ENCODE measurements around the gene AGPAT4.
A peak's percentile ranks its signal among the peaks of the same experiment; 100 is the strongest.
"Not testable (repeated sequence)": the region's sequence is repeated elsewhere in the genome, so short reads cannot be mapped to it uniquely, and the experiment has no call there.

AGPAT4 gene

DNA sequence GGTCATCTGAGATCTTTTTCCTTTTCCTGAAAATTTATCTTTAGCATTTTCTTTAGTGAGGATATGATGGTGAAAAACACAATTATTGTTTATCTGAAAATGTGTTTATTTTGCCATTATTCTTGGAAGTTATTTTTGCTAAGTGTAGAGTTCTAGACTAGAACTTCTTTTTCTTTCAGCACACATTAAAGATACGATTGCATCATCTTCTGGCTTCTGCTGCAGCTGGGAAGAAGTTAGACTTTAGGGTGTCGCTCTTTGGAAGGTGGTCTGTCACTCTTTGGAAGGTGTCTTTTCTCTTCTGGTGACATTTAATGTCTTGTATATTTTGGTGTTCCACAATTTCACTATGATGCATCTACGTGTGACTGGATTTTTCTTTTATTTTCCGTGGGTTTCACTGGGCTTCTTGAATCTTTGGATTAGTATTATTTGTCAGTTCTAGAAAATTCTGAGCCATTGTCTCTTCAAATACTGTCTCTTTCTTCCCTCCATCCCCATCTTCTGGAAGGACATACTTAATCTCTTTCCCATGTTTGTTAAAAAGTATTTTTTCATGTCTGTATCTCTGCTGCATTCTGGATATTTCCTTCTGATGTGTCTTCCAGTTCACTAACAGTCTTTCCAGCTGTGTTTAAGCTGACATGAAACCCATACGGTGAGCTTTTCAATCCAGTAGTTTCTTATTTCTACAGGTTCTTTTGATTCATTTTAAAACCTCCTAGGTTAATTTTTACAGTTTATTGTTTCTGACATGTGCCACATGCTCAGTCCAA, 81.0 kb downstream of the AGPAT4 start:
- H3K9ac ChIP-seq (ENCODE audit: low read depth, low read length), result no peak overlapping the region
- H3K4me2 ChIP-seq (ENCODE audit: low read length), result no peak overlapping the region
- H3K36me3 ChIP-seq (ENCODE audit: insufficient read depth, low read length), result no peaks in the 10 kb centered on the region
- H3K27me3 ChIP-seq (ENCODE audit: control insufficient read depth, insufficient read depth, low read length), result no peaks in the 10 kb centered on the region
- no peaks in the 10 kb centered on the region for H3K4me1 ChIP-seq (ENCODE audit: control insufficient read depth, insufficient read depth, low read length)
- no peak overlapping the region for H3K4me3 ChIP-seq (ENCODE audit: low read length)
- no peaks in the 10 kb centered on the region for H3K9me3 ChIP-seq (replicated peaks; ENCODE audit: low read length)

DNA sequence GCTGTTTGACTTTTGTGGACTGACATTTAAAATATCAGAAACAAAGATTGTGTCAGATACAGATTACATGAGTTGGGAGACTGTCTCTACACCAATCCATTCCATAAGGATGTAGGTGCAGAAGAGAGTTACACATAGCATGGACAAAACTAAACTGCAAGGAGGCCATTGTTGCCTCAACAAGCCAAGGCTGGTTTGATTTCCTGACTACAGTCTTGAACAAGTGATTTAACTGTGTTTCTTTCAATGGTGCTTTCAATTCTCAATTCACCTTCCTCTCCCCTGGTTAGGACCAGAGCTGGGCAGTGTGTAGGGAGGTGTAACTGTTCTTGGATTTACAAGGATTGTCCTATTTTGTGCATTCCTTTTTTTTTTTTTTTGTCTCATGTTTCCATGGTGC, 82.2 kb downstream of the AGPAT4 start:
- no peaks in the 10 kb centered on the region for H3K9me3 ChIP-seq (replicated peaks; ENCODE audit: low read length)
- no peak overlapping the region for H3K4me2 ChIP-seq (ENCODE audit: low read length)
- H3K9ac ChIP-seq (ENCODE audit: low read depth, low read length), result no peak overlapping the region
- peaks cover 2% of the 10 kb centered on the region for H3K4me1 ChIP-seq (ENCODE audit: control insufficient read depth, insufficient read depth, low read length)
- no peak overlapping the region for H3K4me3 ChIP-seq (ENCODE audit: low read length)
- H3K27me3 ChIP-seq (ENCODE audit: control insufficient read depth, insufficient read depth, low read length), result no peaks in the 10 kb centered on the region
- no peaks in the 10 kb centered on the region for H3K36me3 ChIP-seq (ENCODE audit: insufficient read depth, low read length)

DNA sequence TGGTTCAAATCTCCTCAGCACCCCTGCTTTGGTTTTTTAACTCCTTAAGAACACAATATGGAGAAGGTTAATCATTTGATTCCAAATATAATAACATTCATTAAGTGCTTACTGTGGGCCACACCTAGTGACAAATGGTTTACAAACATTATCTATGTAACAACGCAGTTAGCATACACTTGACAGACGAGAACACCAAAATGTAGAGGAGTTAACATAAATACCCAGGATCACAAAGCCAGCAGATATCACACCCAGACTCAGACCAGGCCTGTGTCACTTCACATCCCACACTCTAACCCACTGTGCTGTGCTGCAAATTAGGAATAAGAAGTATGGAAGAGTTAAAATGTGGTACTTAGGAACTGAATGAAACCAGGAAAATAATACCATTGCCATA, 82.9 kb downstream of the AGPAT4 start:
- Histone ChIP-seq H3K4me1 (ENCODE audit: control insufficient read depth, insufficient read depth, low read length) (peaks cover 8% of the 10 kb centered on the region), H3K4me2 (ENCODE audit: low read length) (no peak overlapping the region), H3K36me3 (ENCODE audit: insufficient read depth, low read length) (no peaks in the 10 kb centered on the region), H3K27me3 (ENCODE audit: control insufficient read depth, insufficient read depth, low read length) (no peaks in the 10 kb centered on the region), H3K9ac (ENCODE audit: low read depth, low read length) (no peak overlapping the region), H3K9me3 (replicated peaks; ENCODE audit: low read length) (no peaks in the 10 kb centered on the region), H3K4me3 (ENCODE audit: low read length) (no peak overlapping the region)

DNA sequence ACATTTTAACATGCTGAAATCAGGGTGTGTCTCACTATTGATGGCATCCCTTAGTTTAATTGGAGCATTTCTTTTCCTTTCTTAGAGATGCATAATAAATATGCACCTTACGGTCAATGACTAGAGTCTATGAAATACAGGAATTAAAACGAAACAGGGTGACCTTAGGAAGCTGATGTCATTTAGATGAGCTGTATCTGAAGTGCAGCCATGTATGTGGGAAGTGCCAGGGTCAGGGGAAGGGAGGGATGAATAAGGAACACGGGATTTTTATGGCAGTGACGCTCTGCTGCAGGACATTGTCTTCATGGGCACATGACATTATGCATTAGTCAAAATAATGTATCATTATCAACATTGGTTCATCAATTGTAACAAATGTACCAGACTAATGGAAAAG, 84.0 kb downstream of the AGPAT4 start:
- no peak overlapping the region for H3K9ac ChIP-seq (ENCODE audit: low read depth, low read length)
- H3K9me3 ChIP-seq (replicated peaks; ENCODE audit: low read length), result no peaks in the 10 kb centered on the region
- no peaks in the 10 kb centered on the region for H3K27me3 ChIP-seq (ENCODE audit: control insufficient read depth, insufficient read depth, low read length)
- H3K4me1 ChIP-seq (ENCODE audit: control insufficient read depth, insufficient read depth, low read length), result peaks cover 12% of the 10 kb centered on the region
- H3K36me3 ChIP-seq (ENCODE audit: insufficient read depth, low read length), result no peaks in the 10 kb centered on the region
- H3K4me3 ChIP-seq (ENCODE audit: low read length), result no peak overlapping the region
- no peak overlapping the region for H3K4me2 ChIP-seq (ENCODE audit: low read length)

DNA sequence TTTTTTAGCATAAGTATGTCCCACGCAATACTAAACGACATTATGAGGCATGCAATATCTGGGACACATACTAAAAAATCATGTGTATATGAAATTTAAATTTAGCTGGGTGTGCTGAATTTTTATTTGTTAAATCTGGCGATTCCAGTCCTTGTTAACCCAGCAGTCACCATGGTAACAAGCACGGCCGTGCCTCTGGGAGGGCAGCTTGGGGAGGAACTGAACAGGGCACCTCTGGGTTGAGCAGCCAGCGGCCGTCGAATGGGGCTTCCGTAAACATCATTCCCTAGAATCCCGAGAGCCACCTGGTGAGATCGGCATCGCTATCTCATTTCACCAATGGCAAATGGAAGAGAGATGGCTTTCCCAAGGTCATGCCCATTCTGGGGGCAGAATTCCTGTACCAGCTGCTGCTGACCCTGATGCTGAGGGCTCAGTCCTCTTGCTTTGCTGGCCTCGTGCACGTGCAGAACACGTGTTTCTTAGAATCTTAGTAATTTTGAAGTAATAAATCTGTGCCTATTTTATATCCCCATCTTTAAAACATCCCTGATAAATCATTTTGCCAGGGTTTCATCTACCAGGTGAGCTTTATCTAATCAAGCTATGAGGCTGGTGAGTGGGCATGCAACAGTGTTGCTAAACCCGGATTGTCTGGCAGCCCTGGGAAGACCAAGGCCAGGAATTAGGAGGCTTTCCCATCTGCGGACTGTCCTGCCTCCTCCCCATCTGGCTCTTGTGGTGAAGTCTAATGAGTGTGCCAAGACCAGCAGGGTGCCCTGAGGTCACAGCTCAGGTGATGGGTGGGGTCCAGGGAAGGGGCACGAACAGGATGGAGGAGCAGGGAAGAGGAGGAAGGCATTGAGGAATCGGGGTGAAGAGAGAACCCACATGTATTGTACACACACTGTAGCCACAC, 85.1 kb downstream of the AGPAT4 start:
- Histone ChIP-seq H3K4me1 (ENCODE audit: control insufficient read depth, insufficient read depth, low read length) (peaks cover 12% of the 10 kb centered on the region), H3K36me3 (ENCODE audit: insufficient read depth, low read length) (no peaks in the 10 kb centered on the region), H3K4me3 (ENCODE audit: low read length) (no peak overlapping the region), H3K27me3 (ENCODE audit: control insufficient read depth, insufficient read depth, low read length) (no peaks in the 10 kb centered on the region), H3K9ac (ENCODE audit: low read depth, low read length) (no peak overlapping the region), H3K4me2 (ENCODE audit: low read length) (no peak overlapping the region), H3K9me3 (replicated peaks; ENCODE audit: low read length) (no peaks in the 10 kb centered on the region)

DNA sequence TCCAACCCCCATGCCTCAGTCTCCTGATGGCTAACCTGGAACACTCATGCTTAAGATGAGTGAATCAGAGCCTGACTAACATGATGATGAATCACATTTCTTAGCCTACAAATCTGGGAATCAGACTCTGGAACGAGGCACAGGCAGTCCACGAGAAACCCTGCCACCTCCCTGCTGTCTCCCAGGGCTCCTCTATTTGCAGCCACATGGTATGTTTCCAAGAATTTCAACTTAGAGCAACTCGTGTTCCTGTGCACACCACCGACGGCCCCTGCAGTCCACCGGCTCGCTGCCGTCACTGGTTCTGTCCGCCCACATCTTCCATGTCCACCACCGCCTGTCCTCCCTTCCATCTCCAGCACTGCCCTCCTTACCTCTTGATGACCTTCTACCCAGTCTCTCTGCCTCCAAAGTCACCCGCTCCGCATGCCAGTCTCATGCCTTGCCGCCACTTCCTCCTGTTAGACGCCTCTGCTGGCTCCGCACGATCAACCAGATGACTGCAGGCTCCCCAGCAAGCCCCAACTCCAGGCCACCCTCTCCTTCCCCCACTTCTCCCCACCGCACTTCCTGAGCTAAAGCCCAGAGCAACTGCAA, 87.6 kb downstream of the AGPAT4 start:
- Histone ChIP-seq H3K27me3 (ENCODE audit: control insufficient read depth, insufficient read depth, low read length) (no peaks in the 10 kb centered on the region), H3K4me3 (ENCODE audit: low read length) (no peak overlapping the region), H3K4me1 (ENCODE audit: control insufficient read depth, insufficient read depth, low read length) (peaks cover 12% of the 10 kb centered on the region), H3K9me3 (replicated peaks; ENCODE audit: low read length) (no peaks in the 10 kb centered on the region), H3K9ac (ENCODE audit: low read depth, low read length) (no peak overlapping the region), H3K4me2 (ENCODE audit: low read length) (peak overlapping the region; percentile 33), H3K36me3 (ENCODE audit: insufficient read depth, low read length) (no peaks in the 10 kb centered on the region)

DNA sequence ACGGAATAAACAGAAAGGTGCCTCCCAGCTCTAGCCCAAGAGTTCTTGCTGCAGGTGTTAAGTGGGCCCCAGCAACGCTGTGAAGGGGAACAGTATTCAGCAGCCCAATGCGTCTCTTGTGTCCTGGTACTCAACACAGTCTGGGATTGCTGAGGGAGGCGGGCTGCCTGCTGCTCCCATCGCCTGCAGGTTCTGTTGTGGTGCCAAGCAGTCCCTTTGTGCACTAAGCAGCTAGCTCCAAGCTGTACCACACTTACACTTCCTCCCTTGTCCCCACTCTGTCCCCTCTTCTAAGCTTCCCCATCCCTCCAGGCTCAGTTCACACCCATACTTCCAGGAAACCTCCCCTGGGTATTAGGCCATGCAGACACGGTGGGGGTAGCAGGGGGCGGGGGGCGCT, 92.7 kb downstream of the AGPAT4 start:
- H3K4me2 ChIP-seq (ENCODE audit: low read length), result no peak overlapping the region
- no peak overlapping the region for H3K9ac ChIP-seq (ENCODE audit: low read depth, low read length)
- no peak overlapping the region for H3K4me3 ChIP-seq (ENCODE audit: low read length)
- H3K4me1 ChIP-seq (ENCODE audit: control insufficient read depth, insufficient read depth, low read length), result peaks cover 5% of the 10 kb centered on the region
- no peaks in the 10 kb centered on the region for H3K27me3 ChIP-seq (ENCODE audit: control insufficient read depth, insufficient read depth, low read length)
- H3K9me3 ChIP-seq (replicated peaks; ENCODE audit: low read length), result no peaks in the 10 kb centered on the region
- no peaks in the 10 kb centered on the region for H3K36me3 ChIP-seq (ENCODE audit: insufficient read depth, low read length)

DNA sequence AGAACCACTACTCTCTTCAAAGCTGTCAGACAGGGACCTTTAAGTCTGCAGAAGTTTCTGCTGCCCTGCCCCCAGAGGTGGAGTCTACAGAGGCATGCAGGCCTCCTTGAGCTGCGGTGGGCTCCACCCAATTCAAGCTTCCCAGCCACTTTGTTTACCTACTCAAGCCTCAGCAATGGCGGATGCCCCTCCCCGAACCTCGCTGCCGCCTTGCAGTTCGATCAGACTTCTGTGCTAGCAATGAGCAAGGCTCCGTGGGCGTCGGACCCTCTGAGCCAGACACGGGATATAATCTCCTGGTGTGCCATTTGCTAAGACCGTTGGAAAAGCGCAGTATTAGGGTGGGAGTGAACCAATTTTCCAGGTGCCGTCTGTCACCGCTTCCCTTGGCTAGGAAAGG, 95.7 kb downstream of the AGPAT4 start:
- not testable (repeated sequence) for H3K9me3 ChIP-seq (replicated peaks; ENCODE audit: low read length); H3K4me3 ChIP-seq (ENCODE audit: low read length); H3K9ac ChIP-seq (ENCODE audit: low read depth, low read length); H3K4me1 ChIP-seq (ENCODE audit: control insufficient read depth, insufficient read depth, low read length); H3K36me3 ChIP-seq (ENCODE audit: insufficient read depth, low read length); H3K27me3 ChIP-seq (ENCODE audit: control insufficient read depth, insufficient read depth, low read length); H3K4me2 ChIP-seq (ENCODE audit: low read length)

DNA sequence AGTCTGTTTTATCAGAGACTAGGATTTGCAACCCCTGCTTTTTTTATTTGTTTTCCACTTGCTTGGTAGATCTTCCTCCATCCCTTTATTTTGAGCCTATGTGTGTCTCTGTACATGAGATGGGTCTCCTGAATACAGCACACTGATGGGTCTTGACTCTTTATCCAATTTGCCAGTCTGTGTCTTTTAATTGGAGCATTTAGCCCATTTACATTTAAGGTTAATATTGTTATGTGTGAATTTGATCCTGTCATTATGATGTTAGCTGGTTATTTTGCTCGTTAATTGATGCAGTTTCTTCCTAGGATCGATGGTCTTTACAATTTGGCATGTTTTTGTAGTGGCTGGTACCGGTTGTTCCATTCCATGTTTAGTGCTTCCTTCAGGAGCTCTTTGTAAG, 97.4 kb downstream of the AGPAT4 start:
- H3K4me1 ChIP-seq (ENCODE audit: control insufficient read depth, insufficient read depth, low read length); H3K9me3 ChIP-seq (replicated peaks; ENCODE audit: low read length); H3K4me3 ChIP-seq (ENCODE audit: low read length); H3K9ac ChIP-seq (ENCODE audit: low read depth, low read length); H3K4me2 ChIP-seq (ENCODE audit: low read length); H3K36me3 ChIP-seq (ENCODE audit: insufficient read depth, low read length); H3K27me3 ChIP-seq (ENCODE audit: control insufficient read depth, insufficient read depth, low read length): not testable (repeated sequence)

DNA sequence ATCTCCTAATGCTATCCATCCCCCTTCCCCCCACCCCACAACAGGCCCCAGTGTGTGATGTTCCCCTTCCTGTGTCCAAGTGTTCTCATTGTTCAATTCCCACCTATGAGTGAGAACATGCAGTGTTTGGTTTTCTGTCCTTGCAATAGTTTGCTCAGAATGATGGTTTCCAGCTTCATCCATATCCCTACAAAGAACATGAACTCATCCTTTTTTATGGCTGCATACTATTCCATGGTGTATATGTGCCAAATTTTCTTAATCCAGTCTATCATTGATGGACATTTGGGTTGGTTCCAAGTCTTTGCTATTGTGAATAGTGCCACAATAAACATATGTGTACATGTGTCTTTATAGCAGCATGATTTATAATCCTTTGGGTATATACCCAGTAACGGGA, 101.1 kb downstream of the AGPAT4 start:
- H3K4me1 ChIP-seq (ENCODE audit: control insufficient read depth, insufficient read depth, low read length), result peaks cover 22% of the 10 kb centered on the region
- not testable (repeated sequence) for H3K27me3 ChIP-seq (ENCODE audit: control insufficient read depth, insufficient read depth, low read length); H3K9ac ChIP-seq (ENCODE audit: low read depth, low read length); H3K36me3 ChIP-seq (ENCODE audit: insufficient read depth, low read length); H3K9me3 ChIP-seq (replicated peaks; ENCODE audit: low read length); H3K4me3 ChIP-seq (ENCODE audit: low read length); H3K4me2 ChIP-seq (ENCODE audit: low read length)

DNA sequence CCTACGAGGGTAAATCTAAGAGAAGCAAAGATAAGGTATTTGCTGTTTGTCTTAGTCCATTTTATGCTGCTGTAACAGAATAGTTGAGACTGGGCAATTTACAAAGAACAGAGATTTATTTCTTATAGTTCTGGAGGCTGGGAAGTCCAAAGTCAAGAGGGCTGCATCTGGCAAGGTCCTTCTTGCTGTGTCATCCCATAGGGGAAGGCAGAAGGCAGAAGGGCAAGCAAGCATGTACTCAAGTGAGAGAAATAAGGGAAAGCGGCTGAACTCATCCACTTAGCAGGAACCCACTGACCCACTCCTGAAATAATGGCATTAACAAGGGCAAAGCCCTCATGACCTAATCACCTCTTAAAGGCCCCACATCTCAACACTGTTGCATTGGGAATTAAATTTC, 102.7 kb downstream of the AGPAT4 start:
- Histone ChIP-seq H3K9ac (ENCODE audit: low read depth, low read length) (no peak overlapping the region), H3K9me3 (replicated peaks; ENCODE audit: low read length) (no peaks in the 10 kb centered on the region), H3K27me3 (ENCODE audit: control insufficient read depth, insufficient read depth, low read length) (no peaks in the 10 kb centered on the region), H3K4me3 (ENCODE audit: low read length) (no peak overlapping the region), H3K36me3 (ENCODE audit: insufficient read depth, low read length) (no peaks in the 10 kb centered on the region), H3K4me1 (ENCODE audit: control insufficient read depth, insufficient read depth, low read length) (peaks cover 22% of the 10 kb centered on the region), H3K4me2 (ENCODE audit: low read length) (no peak overlapping the region)
